ENCODE data around the gene CFAP299. TPM values are rescaled to one million over a fixed set of nuclear protein-coding genes. Genes with fewer than 3 reads are reported as not detected.

CFAP299 gene
- total and polyA plus RNA-seq, 9 of the 15 experiments (the other 6 are each of a cell fraction or from before 2014, with no cell fraction given) = 0.09 to 3.0 (median 0.76) TPM

DNA sequence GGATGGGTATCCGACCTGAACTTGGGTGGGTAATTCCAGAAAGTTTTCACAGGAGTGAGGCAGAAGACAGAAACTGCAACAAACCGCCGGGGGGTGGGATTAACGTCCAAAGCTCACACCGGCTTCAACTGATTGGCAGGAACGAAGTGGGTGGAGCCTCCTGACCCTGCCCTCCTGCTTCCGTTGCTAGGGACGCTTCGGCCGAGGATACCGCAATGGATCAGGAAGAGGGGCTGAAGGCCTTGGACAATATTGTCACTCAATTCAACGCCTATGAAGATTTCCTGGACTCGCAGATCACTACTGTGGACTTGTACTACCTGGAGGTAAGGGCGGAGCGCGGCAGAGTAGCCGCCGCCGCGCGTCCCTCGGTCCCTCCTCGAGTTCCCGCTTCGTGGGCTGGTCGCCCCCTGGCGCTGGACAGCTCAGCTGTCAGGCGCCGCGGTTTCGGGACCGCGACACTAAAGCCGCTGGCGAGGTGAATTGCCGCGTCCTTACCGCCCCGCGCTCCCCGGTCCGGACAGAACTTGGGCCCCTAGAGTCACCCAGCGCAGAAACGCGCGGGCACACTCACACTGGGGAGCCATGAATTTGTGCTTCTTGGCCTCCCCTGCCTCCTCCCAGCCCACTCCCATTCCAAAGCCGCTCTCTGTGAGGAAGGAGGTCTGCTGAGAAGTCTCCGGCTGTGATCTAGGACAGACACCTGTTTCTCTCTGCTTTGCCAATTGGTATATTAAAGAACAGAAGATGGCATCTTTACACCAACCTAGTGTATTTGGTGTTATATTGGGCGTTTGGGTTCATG lies at the start of gene CFAP299 (continued):
- no peak for TF ChIP-seq ATF3 (IDR thresholded peaks at IDR 0.05)
- no peak for TF ChIP-seq ATF3 (CRISPR knock-in tag; conservative IDR thresholded peaks at IDR 0.05)
- TF ChIP-seq FOXK1 (CRISPR knock-in tag; IDR thresholded peaks at IDR 0.05; ENCODE audit: borderline replicate concordance) = no peak
- no peak for TF ChIP-seq ZBTB12 (CRISPR knock-in tag; IDR thresholded peaks at IDR 0.05)
- TF ChIP-seq CHD2 (IDR thresholded peaks at IDR 0.05; ENCODE audit: low read depth, low read length) = no peak
- no peak for TF ChIP-seq THRAP3 (IDR thresholded peaks at IDR 0.05; ENCODE audit: borderline replicate concordance)
- TF ChIP-seq, protein P1, sequence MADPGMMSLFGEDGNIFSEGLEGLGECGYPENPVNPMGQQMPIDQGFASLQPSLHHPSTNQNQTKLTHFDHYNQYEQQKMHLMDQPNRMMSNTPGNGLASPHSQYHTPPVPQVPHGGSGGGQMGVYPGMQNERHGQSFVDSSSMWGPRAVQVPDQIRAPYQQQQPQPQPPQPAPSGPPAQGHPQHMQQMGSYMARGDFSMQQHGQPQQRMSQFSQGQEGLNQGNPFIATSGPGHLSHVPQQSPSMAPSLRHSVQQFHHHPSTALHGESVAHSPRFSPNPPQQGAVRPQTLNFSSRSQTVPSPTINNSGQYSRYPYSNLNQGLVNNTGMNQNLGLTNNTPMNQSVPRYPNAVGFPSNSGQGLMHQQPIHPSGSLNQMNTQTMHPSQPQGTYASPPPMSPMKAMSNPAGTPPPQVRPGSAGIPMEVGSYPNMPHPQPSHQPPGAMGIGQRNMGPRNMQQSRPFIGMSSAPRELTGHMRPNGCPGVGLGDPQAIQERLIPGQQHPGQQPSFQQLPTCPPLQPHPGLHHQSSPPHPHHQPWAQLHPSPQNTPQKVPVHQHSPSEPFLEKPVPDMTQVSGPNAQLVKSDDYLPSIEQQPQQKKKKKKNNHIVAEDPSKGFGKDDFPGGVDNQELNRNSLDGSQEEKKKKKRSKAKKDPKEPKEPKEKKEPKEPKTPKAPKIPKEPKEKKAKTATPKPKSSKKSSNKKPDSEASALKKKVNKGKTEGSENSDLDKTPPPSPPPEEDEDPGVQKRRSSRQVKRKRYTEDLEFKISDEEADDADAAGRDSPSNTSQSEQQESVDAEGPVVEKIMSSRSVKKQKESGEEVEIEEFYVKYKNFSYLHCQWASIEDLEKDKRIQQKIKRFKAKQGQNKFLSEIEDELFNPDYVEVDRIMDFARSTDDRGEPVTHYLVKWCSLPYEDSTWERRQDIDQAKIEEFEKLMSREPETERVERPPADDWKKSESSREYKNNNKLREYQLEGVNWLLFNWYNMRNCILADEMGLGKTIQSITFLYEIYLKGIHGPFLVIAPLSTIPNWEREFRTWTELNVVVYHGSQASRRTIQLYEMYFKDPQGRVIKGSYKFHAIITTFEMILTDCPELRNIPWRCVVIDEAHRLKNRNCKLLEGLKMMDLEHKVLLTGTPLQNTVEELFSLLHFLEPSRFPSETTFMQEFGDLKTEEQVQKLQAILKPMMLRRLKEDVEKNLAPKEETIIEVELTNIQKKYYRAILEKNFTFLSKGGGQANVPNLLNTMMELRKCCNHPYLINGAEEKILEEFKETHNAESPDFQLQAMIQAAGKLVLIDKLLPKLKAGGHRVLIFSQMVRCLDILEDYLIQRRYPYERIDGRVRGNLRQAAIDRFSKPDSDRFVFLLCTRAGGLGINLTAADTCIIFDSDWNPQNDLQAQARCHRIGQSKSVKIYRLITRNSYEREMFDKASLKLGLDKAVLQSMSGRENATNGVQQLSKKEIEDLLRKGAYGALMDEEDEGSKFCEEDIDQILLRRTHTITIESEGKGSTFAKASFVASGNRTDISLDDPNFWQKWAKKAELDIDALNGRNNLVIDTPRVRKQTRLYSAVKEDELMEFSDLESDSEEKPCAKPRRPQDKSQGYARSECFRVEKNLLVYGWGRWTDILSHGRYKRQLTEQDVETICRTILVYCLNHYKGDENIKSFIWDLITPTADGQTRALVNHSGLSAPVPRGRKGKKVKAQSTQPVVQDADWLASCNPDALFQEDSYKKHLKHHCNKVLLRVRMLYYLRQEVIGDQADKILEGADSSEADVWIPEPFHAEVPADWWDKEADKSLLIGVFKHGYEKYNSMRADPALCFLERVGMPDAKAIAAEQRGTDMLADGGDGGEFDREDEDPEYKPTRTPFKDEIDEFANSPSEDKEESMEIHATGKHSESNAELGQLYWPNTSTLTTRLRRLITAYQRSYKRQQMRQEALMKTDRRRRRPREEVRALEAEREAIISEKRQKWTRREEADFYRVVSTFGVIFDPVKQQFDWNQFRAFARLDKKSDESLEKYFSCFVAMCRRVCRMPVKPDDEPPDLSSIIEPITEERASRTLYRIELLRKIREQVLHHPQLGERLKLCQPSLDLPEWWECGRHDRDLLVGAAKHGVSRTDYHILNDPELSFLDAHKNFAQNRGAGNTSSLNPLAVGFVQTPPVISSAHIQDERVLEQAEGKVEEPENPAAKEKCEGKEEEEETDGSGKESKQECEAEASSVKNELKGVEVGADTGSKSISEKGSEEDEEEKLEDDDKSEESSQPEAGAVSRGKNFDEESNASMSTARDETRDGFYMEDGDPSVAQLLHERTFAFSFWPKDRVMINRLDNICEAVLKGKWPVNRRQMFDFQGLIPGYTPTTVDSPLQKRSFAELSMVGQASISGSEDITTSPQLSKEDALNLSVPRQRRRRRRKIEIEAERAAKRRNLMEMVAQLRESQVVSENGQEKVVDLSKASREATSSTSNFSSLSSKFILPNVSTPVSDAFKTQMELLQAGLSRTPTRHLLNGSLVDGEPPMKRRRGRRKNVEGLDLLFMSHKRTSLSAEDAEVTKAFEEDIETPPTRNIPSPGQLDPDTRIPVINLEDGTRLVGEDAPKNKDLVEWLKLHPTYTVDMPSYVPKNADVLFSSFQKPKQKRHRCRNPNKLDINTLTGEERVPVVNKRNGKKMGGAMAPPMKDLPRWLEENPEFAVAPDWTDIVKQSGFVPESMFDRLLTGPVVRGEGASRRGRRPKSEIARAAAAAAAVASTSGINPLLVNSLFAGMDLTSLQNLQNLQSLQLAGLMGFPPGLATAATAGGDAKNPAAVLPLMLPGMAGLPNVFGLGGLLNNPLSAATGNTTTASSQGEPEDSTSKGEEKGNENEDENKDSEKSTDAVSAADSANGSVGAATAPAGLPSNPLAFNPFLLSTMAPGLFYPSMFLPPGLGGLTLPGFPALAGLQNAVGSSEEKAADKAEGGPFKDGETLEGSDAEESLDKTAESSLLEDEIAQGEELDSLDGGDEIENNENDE (IDR thresholded peaks at IDR 0.05; ENCODE audit: low read depth, low read length) = no peak
- TF ChIP-seq GABPB1 (CRISPR knock-in tag; IDR thresholded peaks at IDR 0.05) = no peak; the same call in 1 of the 2 replicates

Data from K562 (cell line).